K562 (cell line): Measurements from ENCODE around the gene IRF1. TPM values are rescaled to one million over a fixed set of nuclear protein-coding genes. Genes with fewer than 3 reads are reported as not detected.
A peak's percentile ranks its signal among the peaks of the same experiment; 100 is the strongest.

ENCODE experiments used
- ATAC-seq: fragments of 200-7000 bp; cut with Tn5 transposase; 3 replicates; pipeline ENCODE4 v1.9.1; 2020; ENCODE audit warnings: moderate library complexity
- BruUV-seq: library from RNA; stranded (reverse); fragments of 400-500 nt; replicated peaks from 2 replicates; lab custom pipeline; 2021; lab: Mats Ljungman, UMichigan
- CTCF ChIA-PET: fragments of 300-600 bp; formaldehyde crosslinking; extraction: SDS; loops from one replicate; lab custom pipeline; 2021; ENCODE audit warnings: low intra/inter-chr PET ratio; lab: Yijun Ruan, JAX
- POLR2A ChIA-PET: fragments of 300-600, 350-650 bp; sonication (Branson Sonifier 250); formaldehyde crosslinking; extraction: SDS; loops from one replicate; lab custom pipeline; 2021; ENCODE audit warnings: antibody characterized with exemption, inconsistent platforms; lab: Yijun Ruan, JAX
- DNase-seq, 4 experiments: peaks; one replicate each; pipeline versions ENCODE4 v3.0.0 to v3.0.0-alpha.2; 2011 to 2018; ENCODE audit warnings: low spot score in 3 of 4, mixed read lengths in 3 of 4; ENCODE audit errors: extremely low read depth in 1 of 4
- FAIRE-seq: peaks from 2 replicates; lab custom pipeline; 2011; peaks lifted over from hg19 to GRCh38; lab: Jason Lieb, UNC
- H2AFZ ChIP-seq: 2 replicates; pipeline ENCODE4 v1.6.0; 2011; ENCODE audit warnings: low read depth, low read length, control low read depth, inconsistent platforms
- H3K27ac ChIP-seq: fragments of 200-600 bp; 3 replicates; pipeline ENCODE4 v1.8.0; 2011; ENCODE audit warnings: low read depth, mild to moderate bottlenecking, control low read depth, inconsistent platforms, low read length, moderate library complexity, mixed read lengths; ENCODE audit errors: extremely low read depth
- H3K27me3 ChIP-seq, 2 experiments: fragments of 300-600 bp in 1 of 2; 2 replicates in 1 of 2; 3 replicates in 1 of 2; pipeline versions ENCODE4 v1.6.0 to v1.8.0; 2011; ENCODE audit warnings: inconsistent platforms in 2 of 2, low read length in 2 of 2, mild to moderate bottlenecking in 1 of 2, mixed read lengths in 1 of 2, moderate library complexity in 1 of 2; ENCODE audit not compliant: control insufficient read depth in 2 of 2, insufficient read depth in 2 of 2
- H3K36me3 ChIP-seq: fragments of 300-600 bp; 3 replicates; pipeline ENCODE4 v1.8.0; 2011; ENCODE audit warnings: mild to moderate bottlenecking, low read length, inconsistent platforms; ENCODE audit not compliant: control insufficient read depth, insufficient read depth
- H3K4me1 ChIP-seq, 2 experiments: fragments of 200-600 bp in 1 of 2; replicated peaks in 1 of 2; 2 replicates in 1 of 2; 3 replicates in 1 of 2; pipeline versions ENCODE4 v1.5.1 to v1.8.0; 2011; ENCODE audit warnings: inconsistent platforms in 2 of 2, low read length in 2 of 2, mild to moderate bottlenecking in 1 of 2, mixed read lengths in 1 of 2, moderate library complexity in 1 of 2; ENCODE audit not compliant: control insufficient read depth in 2 of 2, insufficient read depth in 2 of 2
- H3K4me2 ChIP-seq: 2 replicates; pipeline ENCODE4 v1.6.1; 2011; ENCODE audit warnings: low read length, control low read depth, inconsistent platforms, mixed read lengths; ENCODE audit not compliant: insufficient read depth
- H3K4me3 ChIP-seq: fragments of 200-600 bp; sonication (generic), shearing (Covaris generic); 2 replicates; pipeline ENCODE4 v1.5.1; 2016; ENCODE audit warnings: control low read depth, inconsistent platforms
- H3K79me2 ChIP-seq: fragments of 200-600 bp; 3 replicates; pipeline ENCODE4 v1.8.0; 2011; ENCODE audit warnings: low read length, inconsistent platforms; ENCODE audit not compliant: control insufficient read depth, insufficient read depth
- H3K9ac ChIP-seq, 2 experiments: 2 replicates each; pipeline versions ENCODE4 v1.6.0 to v1.6.1; 2011; ENCODE audit warnings: low read depth in 2 of 2, low read length in 2 of 2, control low read depth in 1 of 2, inconsistent platforms in 1 of 2, mild to moderate bottlenecking in 1 of 2, mixed read lengths in 1 of 2; ENCODE audit not compliant: insufficient read depth in 1 of 2
- H3K9me1 ChIP-seq: one replicate; pipeline ENCODE4 v1.6.0; 2011; ENCODE audit warnings: inconsistent platforms, mild to moderate bottlenecking, low read length, moderate library complexity; ENCODE audit not compliant: control insufficient read depth, insufficient read depth
- H3K9me3 ChIP-seq: replicated peaks from 2 replicates; pipeline ENCODE4 v1.5.1; 2011; ENCODE audit warnings: low read depth, low read length, inconsistent platforms; ENCODE audit not compliant: control insufficient read depth, insufficient read depth
- H4K20me1 ChIP-seq: replicated peaks from 2 replicates; pipeline ENCODE4 v1.6.1; 2011; ENCODE audit warnings: low read length, inconsistent platforms, mixed read lengths; ENCODE audit not compliant: control insufficient read depth, insufficient read depth
- CBX3 ChIP-seq, 2 experiments: IDR thresholded peaks; 1 replicate in 1 of 2; 2 replicates in 1 of 2; pipeline ENCODE4 v1.6.1; 2012; ENCODE audit warnings: inconsistent platforms in 2 of 2, low read length in 2 of 2, borderline replicate concordance in 1 of 2, control low read depth in 1 of 2
- RBFOX2 ChIP-seq: fragments of 200-400 bp; formaldehyde crosslinking; IDR thresholded peaks from 2 replicates; pipeline ENCODE4 v1.6.1; 2017; ENCODE audit warnings: low read depth, mild to moderate bottlenecking, low read length, moderate library complexity
- WGBS: fragments of 100-300 bp; shearing (Covaris generic); methylation state at CpG from one replicate; pipeline ENCODE4 v1.1.6; 2016; ENCODE audit warnings: low coverage, mixed read lengths; ENCODE audit not compliant: insufficient coverage; ENCODE audit errors: missing lambda C conversion rate; 5-methylcytosine and 5-hydroxymethylcytosine counted together
- in situ Hi-C: fragments of 300-500 bp; cut with MboI; formaldehyde crosslinking; loops from 4 replicates; pipeline ENCODE4 v1.15.0; 2018; ENCODE audit warnings: inconsistent platforms, mixed read lengths
- intact Hi-C: fragments of 100-400 bp; cut with micrococcal nuclease; formaldehyde crosslinking; loops from 2 replicates; pipeline ENCODE4 v1.14.2; 2022
- polyA plus RNA-seq, 8 experiments: library from polyadenylated mRNA; depleted of rRNA in 4 of 8; stranded (reverse) in 5 of 8; unstranded in 3 of 8; fragments of >200 nt; fragmentation: Nextera tagmentation in 2 of 8; fragmentation: Illumina TruSeq in 1 of 8; extraction: Ambion mirVana in 2 of 8; extraction: Trizol in 1 of 8; gene quantifications; 2 replicates each; pipeline versions ENCODE4 v1.2.1 to v1.2.3, GENCODE V29; 2011 to 2014; ENCODE audit warnings: inconsistent platforms in 1 of 8, missing spikeins in 1 of 8
- total RNA-seq, 7 experiments: library from RNA; depleted of rRNA in 6 of 7; stranded (reverse); fragments of >200 nt in 6 of 7; fragmentation: Illumina TruSeq in 2 of 7; extraction: Trizol in 2 of 7; gene quantifications; 2 replicates each; pipeline versions ENCODE4 v1.2.1 to v1.2.3, GENCODE V29; 2011 to 2021; ENCODE audit warnings: low replicate concordance in 1 of 7

IRF1 gene
- total and polyA plus RNA-seq, 9 of the 15 experiments (the other 6 are each of a cell fraction or from before 2014, with no cell fraction given), result 1.1 to 12.3 (median 5.9) TPM

DNA sequence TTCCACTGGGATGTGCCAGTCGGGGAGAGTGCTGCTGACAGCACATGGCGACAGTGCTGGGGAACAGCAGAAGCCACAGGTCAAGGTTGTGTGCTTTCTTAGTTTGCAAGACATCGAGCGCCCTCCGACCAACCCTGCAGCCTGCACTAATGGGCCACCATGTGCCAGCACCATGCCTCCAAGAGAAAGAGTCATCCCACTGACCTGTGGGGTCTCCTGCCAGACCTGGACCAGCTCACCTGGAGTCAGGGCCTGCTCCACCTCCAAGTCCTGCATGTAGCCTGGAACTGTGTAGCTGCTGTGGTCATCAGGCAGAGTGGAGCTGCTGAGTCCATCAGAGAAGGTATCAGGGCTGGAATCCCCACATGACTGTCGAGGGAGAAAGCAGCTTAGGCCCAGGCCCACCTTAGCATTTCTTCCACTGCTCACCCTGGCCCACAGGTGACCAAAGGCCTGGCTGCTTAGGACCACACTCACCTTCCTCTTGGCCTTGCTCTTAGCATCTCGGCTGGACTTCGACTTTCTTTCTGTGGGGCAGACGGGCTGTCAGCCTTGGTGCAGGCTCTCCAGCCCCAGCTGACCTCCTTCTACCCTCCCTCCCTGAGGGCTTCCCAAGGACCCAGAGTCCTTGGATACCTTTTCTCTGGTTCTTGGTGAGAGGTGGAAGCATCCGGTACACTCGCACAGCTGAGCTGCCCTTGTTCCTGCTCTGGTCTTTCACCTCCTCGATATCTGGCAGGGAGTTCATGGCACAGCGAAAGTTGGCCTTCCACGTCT lies 4.1 kb downstream of the IRF1 start:
- ChIA-PET CTCF (interaction anchor here (0.5 kb wide), 1 partner anchor 112 kb away, joined by 3 read pairs; no protein-coding TSS in a partner anchor), POLR2A (interaction anchor here (0.6 to 4.0 kb wide), 4 partner anchors 9 to 32 kb away, joined by 3 to 27 read pairs (median 3); no protein-coding TSS in a partner anchor)
- peaks cover 59% of the 10 kb centered on the region; the same call in 2 of the 3 replicates for H3K36me3 ChIP-seq
- intact Hi-C loops (no loop called here), in situ Hi-C loops (no loop called here)
- H3K9me3 ChIP-seq, result no peaks in the 10 kb centered on the region
- no peaks in the 10 kb centered on the region for H3K27me3 ChIP-seq
- H3K9ac ChIP-seq, result peak overlapping the region in 1 of 2 experiments; percentile 63; a peak in 1 of 4 replicates
- TF ChIP-seq CBX3 (IDR thresholded peaks at IDR 0.05; ENCODE audit: borderline replicate concordance in 1 of 2, low read length in 2 of 2) (no peak), RBFOX2 (peak; percentile 19; the same call in 1 of the 2 replicates)
- FAIRE-seq (no peak), ATAC-seq (no peak), DNase-seq (no peak)
- H3K79me2 ChIP-seq, result peaks cover 12% of the 10 kb centered on the region
- no peak overlapping the region for H3K4me3 ChIP-seq
- no TSS peak for BruUV-seq
- 94% methylated on average over 11 of the region's 14 CpGs for WGBS
- H4K20me1 ChIP-seq, result peaks cover 8% of the 10 kb centered on the region
- no peak overlapping the region for H3K4me2 ChIP-seq
- no peak overlapping the region for H3K27ac ChIP-seq
- no peak overlapping the region for H2AFZ ChIP-seq
- no peaks in the 10 kb centered on the region for H3K9me1 ChIP-seq
- H3K4me1 ChIP-seq, result peaks cover 11 to 26% of the 10 kb centered on the region in 2 experiments
